ENCODE data around the gene SUSD4. TPM values are rescaled to one million over a fixed set of nuclear protein-coding genes. Genes with fewer than 3 reads are reported as not detected.
A peak's percentile ranks its signal among the peaks of the same experiment; 100 is the strongest.

The SUSD4 gene
- total RNA-seq, 4 donors from 2014 or later: 2.2 to 5.3 (median 2.5) TPM

DNA sequence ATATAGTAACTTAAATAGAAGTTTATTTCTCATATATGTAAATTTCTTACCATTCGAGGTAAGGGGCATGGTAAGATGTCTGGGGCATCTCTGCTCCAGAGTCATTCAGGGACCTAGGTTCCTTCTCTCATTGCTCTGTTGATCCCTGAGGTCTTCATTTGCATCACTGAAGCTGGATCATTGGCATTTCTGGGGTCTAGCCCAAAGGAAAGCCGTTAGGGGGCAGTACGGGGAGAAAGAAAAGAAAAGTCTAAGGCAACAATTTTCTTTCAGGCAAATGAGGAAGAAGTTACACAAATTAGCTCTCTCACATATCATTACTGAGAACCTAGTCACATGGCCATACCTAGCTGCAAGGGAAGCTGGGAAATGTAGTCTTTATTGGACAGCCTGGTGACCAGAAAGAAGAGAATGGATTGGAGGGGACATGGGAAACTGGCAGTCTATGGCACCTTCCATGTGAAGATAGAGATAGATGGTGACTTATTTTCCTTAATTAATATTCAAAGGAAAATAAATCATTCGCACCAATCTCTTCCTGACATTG is 10.2 kb upstream of the SUSD4 start:
- ATAC-seq: no peak
- 74 to 76% methylated on average over 2 to 4 of the region's 4 CpGs for WGBS, 2 donors (ENCODE audit: low coverage in 1 of 2)
- H3K36me3 ChIP-seq: no peaks in the 10 kb centered on the region
- no peak overlapping the region for H3K4me3 ChIP-seq
- peaks cover 4% of the 10 kb centered on the region for H3K27me3 ChIP-seq
- no peak overlapping the region for H3K27ac ChIP-seq
- no peaks in the 10 kb centered on the region for H3K4me1 ChIP-seq
- peaks cover 0 to 22% (median 0%) of the 10 kb centered on the region in 3 donors for H3K9me3 ChIP-seq
- TF ChIP-seq EP300 (IDR thresholded peaks at IDR 0.05): no peak
- TF ChIP-seq POLR2A (IDR thresholded peaks at IDR 0.05): no peak
- TF ChIP-seq CTCF (IDR thresholded peaks at IDR 0.05): no peak
- no peak for TF ChIP-seq POLR2AphosphoS5 (IDR thresholded peaks at IDR 0.05)

DNA sequence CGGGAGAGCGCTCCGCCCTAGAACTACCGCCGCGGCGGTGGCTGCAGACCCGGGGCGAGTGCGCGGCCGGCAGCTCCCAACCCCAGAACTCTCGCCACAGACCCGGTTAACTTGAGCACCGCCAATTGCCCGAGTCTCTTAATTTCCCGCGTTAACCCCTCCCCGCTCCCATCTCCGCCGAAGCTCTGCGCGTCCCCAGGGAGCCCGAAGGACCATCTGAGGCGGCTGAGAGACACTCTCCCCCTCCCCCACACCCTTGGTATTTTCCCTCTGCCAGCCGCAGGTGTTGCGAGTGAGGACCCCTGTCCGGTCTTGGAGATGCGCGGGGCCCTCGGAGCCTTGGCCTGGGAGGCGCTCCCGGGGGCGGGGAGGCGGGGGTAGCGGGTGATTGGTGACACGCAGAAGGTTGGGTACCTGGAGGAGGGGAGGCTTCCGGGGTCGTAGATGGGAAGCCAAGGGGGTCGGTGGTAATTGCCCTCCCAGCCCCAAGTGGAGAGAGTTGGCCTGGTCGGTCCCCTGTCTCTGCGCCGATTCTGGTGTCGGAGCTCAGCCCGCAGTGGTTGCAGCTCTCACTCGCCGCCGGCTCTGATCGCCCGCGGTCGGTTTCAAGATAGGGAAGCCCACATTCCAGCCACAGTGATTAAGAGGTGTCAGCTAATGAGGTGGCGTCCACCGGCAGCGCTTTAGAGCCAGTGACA is 858 bp upstream of the SUSD4 start:
- ATAC-seq: peak; percentile 29
- Histone ChIP-seq H3K9me3 (no peaks in the 10 kb centered on the region), H3K27me3 (peaks cover 10% of the 10 kb centered on the region), H3K4me3 (peak overlapping the region; percentile 37 to 65), H3K36me3 (no peaks in the 10 kb centered on the region), H3K4me1 (peaks cover 0 to 32% (median 12%) of the 10 kb centered on the region in 3 donors), H3K27ac (peak overlapping the region in 2 of 4 donors; percentile 54 to 62)
- TF ChIP-seq POLR2AphosphoS5 (IDR thresholded peaks at IDR 0.05) (no peak), POLR2A (IDR thresholded peaks at IDR 0.05) (no peak), CTCF (IDR thresholded peaks at IDR 0.05) (no peak), EP300 (IDR thresholded peaks at IDR 0.05) (no peak)
- WGBS, 2 donors (ENCODE audit: low coverage in 1 of 2): 0 to 12% methylated on average over 1 to 5 of the region's 55 CpGs

DNA sequence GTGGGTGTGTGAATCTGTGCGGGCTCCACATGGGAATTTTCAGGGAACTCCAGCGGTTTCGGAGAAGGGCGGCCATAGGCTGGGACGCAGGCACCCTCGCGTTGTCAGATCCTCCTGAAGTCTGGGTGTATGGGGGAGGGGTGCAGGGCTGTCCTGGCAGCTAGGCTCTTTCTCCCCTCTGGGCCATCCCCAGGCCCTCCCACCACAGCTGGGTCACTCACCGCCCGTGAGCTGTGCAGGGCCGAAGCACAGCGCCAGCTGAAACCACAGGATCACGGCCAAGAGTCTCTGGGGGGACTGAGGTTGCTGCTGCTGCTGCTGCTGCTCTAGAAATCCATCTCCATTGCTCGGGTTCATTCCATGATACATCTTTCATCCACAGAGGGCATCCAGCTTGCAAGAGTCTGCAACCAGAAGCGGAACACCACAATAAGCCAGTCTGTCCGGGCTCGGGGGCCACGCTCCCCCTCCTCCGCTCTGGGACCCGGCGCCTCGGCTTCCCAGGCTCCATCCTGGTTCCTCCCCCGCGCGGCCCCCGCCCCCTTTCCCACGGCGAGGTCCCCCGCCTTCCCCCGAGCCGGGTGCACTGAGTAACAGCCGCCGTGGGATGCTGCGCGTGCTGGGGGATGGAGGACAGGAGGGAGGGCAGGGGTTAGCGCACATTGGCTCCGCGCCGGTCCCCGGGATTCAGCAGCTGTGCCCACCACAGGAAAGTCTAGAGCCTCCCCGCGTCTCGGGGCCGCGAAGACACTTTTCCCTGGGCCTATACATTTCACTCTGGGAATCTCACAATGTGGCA is 720 bp downstream of the SUSD4 start:
- TF ChIP-seq POLR2AphosphoS5 (IDR thresholded peaks at IDR 0.05): no peak
- WGBS, 2 donors (ENCODE audit: low coverage in 1 of 2): no CpG with 5 or more reads among the region's 44 CpGs

DNA sequence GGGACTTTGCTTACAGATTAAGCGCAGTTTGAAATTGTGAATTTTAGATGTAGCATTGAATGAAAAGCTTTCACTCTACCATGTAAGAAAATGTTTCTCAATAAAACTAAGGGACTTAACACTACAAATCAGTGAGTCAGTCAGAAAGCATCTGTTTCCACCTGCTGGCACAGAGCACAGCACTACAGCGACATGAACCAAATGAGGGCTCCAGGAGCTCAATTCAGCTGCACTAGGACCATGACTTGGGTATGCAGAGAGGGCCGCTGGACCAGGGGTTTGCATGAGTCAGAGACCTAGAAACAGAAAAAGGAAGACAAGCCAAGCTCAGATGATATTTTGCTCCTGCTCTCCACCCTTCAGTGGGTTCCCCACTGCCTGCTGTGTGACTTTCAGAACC is 5.2 kb downstream of the SUSD4 start:
- H3K36me3 ChIP-seq: no peaks in the 10 kb centered on the region
- H3K9me3 ChIP-seq: no peaks in the 10 kb centered on the region
- no peak overlapping the region for H3K27ac ChIP-seq
- peaks cover under 1% of the 10 kb centered on the region for H3K27me3 ChIP-seq
- no peak overlapping the region for H3K4me3 ChIP-seq
- 74 to 94% methylated on average over 3 of the region's 3 CpGs for WGBS, 2 donors (ENCODE audit: low coverage in 1 of 2)
- H3K4me1 ChIP-seq: peaks cover 0 to 18% (median 7%) of the 10 kb centered on the region in 3 donors
- no peak for ATAC-seq
- TF ChIP-seq EP300 (IDR thresholded peaks at IDR 0.05) (no peak), POLR2A (IDR thresholded peaks at IDR 0.05) (no peak), CTCF (IDR thresholded peaks at IDR 0.05) (no peak), POLR2AphosphoS5 (IDR thresholded peaks at IDR 0.05) (no peak)

More for the DNA sequence above, 720 bp downstream of the SUSD4 start:
- ATAC-seq: peak; percentile 26
- Histone ChIP-seq H3K4me1 (peaks cover 0 to 32% (median 12%) of the 10 kb centered on the region in 3 donors), H3K9me3 (no peaks in the 10 kb centered on the region), H3K36me3 (no peaks in the 10 kb centered on the region), H3K27me3 (peaks cover 10% of the 10 kb centered on the region), H3K27ac (peak overlapping the region in 3 of 4 donors; percentile 27 to 62 (median 54)), H3K4me3 (peak overlapping the region; percentile 37 to 65)

DNA sequence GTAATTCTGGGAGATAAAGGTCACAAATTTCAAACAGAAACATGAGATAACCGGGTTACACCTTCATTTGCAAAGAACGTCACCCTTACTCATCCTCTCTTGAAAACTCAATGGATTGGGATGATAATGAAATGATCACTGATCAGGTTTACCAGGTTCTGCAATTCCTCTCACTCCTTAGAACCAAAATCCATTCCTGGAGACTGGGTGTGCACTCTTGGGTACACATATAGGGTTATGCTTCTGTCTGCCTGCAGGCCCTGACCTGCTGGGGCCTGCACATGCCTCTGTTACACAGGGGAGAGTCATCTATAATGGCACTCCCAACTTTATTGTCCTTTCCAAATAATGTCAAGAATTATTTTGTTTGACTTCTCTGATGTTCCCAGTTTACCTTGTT is 8.3 kb downstream of the SUSD4 start:
- no peak for ATAC-seq
- H3K9me3 ChIP-seq: no peaks in the 10 kb centered on the region
- H3K4me1 ChIP-seq: no peaks in the 10 kb centered on the region

More for the DNA sequence above, 8.3 kb downstream of the SUSD4 start:
- no peak for TF ChIP-seq CTCF (IDR thresholded peaks at IDR 0.05)
- no peak for TF ChIP-seq POLR2A (IDR thresholded peaks at IDR 0.05)
- no peak for TF ChIP-seq POLR2AphosphoS5 (IDR thresholded peaks at IDR 0.05)
- TF ChIP-seq EP300 (IDR thresholded peaks at IDR 0.05): no peak
- no peak overlapping the region for H3K4me3 ChIP-seq
- peaks cover 19% of the 10 kb centered on the region for H3K27me3 ChIP-seq
- 76 to 79% methylated on average over 2 of the region's 2 CpGs for WGBS, 2 donors (ENCODE audit: low coverage in 1 of 2)
- no peak overlapping the region for H3K27ac ChIP-seq
- no peaks in the 10 kb centered on the region for H3K36me3 ChIP-seq

Measured in gastroesophageal sphincter (tissue), 4 donors.